ENCODE results near the gene DAPK2.

DNA sequence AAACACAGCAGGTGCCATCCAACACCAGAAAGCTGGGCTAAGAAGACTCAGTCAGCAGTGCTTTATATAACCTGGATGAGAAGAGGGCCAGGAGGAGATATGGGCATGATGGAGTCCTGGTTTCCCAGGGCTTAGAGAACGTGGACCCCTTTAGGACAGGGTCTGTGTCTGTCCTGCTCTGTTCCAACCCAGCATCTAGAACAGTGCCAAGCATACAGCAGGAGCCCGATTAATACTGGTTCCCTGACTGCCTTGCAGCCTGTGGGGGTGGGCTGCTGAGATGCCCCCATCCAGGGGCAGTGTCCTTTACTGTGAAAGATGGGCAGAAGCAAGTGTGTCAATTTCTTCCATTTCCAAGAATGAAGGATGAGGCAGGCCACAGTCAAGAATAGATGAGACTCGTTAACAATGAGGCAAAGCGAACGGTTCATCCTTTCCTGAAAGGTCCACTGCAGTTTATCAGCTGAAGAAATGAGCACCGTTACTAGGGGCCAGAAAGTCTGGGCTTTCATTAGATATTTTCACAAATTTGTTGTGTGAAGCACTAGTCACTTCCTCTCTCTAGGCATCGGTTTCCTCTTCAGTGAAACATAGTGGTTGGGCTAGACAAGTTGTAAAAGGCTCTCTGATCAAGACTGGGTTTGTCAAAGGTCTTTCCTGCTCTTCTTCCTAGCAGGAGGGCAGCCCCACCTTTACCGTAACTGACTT lies 140.6 kb downstream of the DAPK2 start:
- TF ChIP-seq POLR2A (IDR thresholded peaks at IDR 0.05; ENCODE audit: low read depth, low read length) (no peak), MAFK (IDR thresholded peaks at IDR 0.05; ENCODE audit: low read depth, low read length) (no peak), RAD21 (IDR thresholded peaks at IDR 0.05; ENCODE audit: low read length) (no peak), MXI1 (IDR thresholded peaks at IDR 0.05; ENCODE audit: borderline replicate concordance, low read depth, low read length) (no peak), CHD1 (IDR thresholded peaks at IDR 0.05; ENCODE audit: low read depth, low read length) (no peak), RFX5 (IDR thresholded peaks at IDR 0.05; ENCODE audit: low read depth, low read length) (no peak)
- TF ChIP-seq, protein P1, sequence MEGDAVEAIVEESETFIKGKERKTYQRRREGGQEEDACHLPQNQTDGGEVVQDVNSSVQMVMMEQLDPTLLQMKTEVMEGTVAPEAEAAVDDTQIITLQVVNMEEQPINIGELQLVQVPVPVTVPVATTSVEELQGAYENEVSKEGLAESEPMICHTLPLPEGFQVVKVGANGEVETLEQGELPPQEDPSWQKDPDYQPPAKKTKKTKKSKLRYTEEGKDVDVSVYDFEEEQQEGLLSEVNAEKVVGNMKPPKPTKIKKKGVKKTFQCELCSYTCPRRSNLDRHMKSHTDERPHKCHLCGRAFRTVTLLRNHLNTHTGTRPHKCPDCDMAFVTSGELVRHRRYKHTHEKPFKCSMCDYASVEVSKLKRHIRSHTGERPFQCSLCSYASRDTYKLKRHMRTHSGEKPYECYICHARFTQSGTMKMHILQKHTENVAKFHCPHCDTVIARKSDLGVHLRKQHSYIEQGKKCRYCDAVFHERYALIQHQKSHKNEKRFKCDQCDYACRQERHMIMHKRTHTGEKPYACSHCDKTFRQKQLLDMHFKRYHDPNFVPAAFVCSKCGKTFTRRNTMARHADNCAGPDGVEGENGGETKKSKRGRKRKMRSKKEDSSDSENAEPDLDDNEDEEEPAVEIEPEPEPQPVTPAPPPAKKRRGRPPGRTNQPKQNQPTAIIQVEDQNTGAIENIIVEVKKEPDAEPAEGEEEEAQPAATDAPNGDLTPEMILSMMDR (conservative IDR thresholded peaks at IDR 0.05; ENCODE audit: low read depth, low read length): no peak
